ENCODE data around the gene RPL27A.

GRCh38 chr11:8671193-8671612 lies 11.4 kb upstream of the RPL27A start:
- TF ChIP-seq POLR2A (IDR thresholded peaks at IDR 0.05): no peak
- TF ChIP-seq, protein P1, sequence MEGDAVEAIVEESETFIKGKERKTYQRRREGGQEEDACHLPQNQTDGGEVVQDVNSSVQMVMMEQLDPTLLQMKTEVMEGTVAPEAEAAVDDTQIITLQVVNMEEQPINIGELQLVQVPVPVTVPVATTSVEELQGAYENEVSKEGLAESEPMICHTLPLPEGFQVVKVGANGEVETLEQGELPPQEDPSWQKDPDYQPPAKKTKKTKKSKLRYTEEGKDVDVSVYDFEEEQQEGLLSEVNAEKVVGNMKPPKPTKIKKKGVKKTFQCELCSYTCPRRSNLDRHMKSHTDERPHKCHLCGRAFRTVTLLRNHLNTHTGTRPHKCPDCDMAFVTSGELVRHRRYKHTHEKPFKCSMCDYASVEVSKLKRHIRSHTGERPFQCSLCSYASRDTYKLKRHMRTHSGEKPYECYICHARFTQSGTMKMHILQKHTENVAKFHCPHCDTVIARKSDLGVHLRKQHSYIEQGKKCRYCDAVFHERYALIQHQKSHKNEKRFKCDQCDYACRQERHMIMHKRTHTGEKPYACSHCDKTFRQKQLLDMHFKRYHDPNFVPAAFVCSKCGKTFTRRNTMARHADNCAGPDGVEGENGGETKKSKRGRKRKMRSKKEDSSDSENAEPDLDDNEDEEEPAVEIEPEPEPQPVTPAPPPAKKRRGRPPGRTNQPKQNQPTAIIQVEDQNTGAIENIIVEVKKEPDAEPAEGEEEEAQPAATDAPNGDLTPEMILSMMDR (IDR thresholded peaks at IDR 0.05): no peak

Data from lower leg skin (tissue), 3 donors.